Dermis blood vessel endothelial cell (primary cell): ENCODE data around the gene ERCC6. TPM values are rescaled to one million over a fixed set of nuclear protein-coding genes. Genes with fewer than 3 reads are reported as not detected.

Experiments used
- DNase-seq: peaks from one replicate; pipeline ENCODE4 v3.0.0; 2010
- total RNA-seq: library from RNA; depleted of rRNA; stranded (reverse); fragments of >200 nt; gene quantifications from 2 replicates; pipeline ENCODE4 v1.2.3, GENCODE V29; 2014

The ERCC6 gene
- total RNA-seq, 1 donor from 2014 or later, result 14.5 TPM

GRCh38 chr10:49543604-49544003 is 4.7 kb upstream of the ERCC6 start:
- DNase-seq, result no peak

- no peak for DNase-seq
Observed at GRCh38 chr10:49542353-49542752, 3.4 kb upstream of the ERCC6 start.

GRCh38 chr10:49541762-49542161 is 2.8 kb upstream of the ERCC6 start:
- no peak for DNase-seq

GRCh38 chr10:49540056-49540797 is 1.3 kb upstream of the ERCC6 start:
- no peak for DNase-seq

- peak; percentile 85 for DNase-seq
Observed at GRCh38 chr10:49539320-49539885, 482 bp upstream of the ERCC6 start.

GRCh38 chr10:49534670-49535381 is 4.1 kb downstream of the ERCC6 start:
- DNase-seq, result peak; percentile 84

GRCh38 chr10:49532461-49532860 is 6.5 kb downstream of the ERCC6 start:
- DNase-seq, result no peak

- DNase-seq, result no peak
Observed at GRCh38 chr10:49528977-49529506, 9.9 kb downstream of the ERCC6 start.

GRCh38 chr10:49527850-49528249 is 11.1 kb downstream of the ERCC6 start:
- DNase-seq, result no peak

- DNase-seq, result no peak
Observed at GRCh38 chr10:49527061-49527460, 11.9 kb downstream of the ERCC6 start.

GRCh38 chr10:49526619-49527018 is 12.3 kb downstream of the ERCC6 start:
- DNase-seq, result no peak

GRCh38 chr10:49524496-49524895 is 14.4 kb downstream of the ERCC6 start:
- DNase-seq, result no peak

- DNase-seq, result no peak
Observed at GRCh38 chr10:49523301-49523700, 15.6 kb downstream of the ERCC6 start.

GRCh38 chr10:49521062-49521461 is 17.9 kb downstream of the ERCC6 start:
- DNase-seq, result no peak

- no peak for DNase-seq
Observed at GRCh38 chr10:49520122-49520775, 18.7 kb downstream of the ERCC6 start.

- DNase-seq, result no peak
Observed at GRCh38 chr10:49519717-49520116, 19.2 kb downstream of the ERCC6 start.

- peak; percentile 79 for DNase-seq
Observed at GRCh38 chr10:49518982-49519578, 19.8 kb downstream of the ERCC6 start.

GRCh38 chr10:49518566-49518965 is 20.4 kb downstream of the ERCC6 start:
- no peak for DNase-seq

- DNase-seq, result no peak
Observed at GRCh38 chr10:49516216-49516970, 22.5 kb downstream of the ERCC6 start.

GRCh38 chr10:49512121-49512809 is 26.7 kb downstream of the ERCC6 start:
- DNase-seq, result peak; percentile 63

- no peak for DNase-seq
Observed at GRCh38 chr10:49509771-49510303, 29.1 kb downstream of the ERCC6 start.
